Smooth muscle cell of bladder (primary cell): ENCODE results near the gene BMP8A. TPM values are rescaled to one million over a fixed set of nuclear protein-coding genes. Genes with fewer than 3 reads are reported as not detected.

Experiments
- total RNA-seq: library from RNA; depleted of rRNA; stranded (reverse); fragments of >200 nt; gene quantifications from 2 replicates; pipeline ENCODE4 v1.2.3, GENCODE V29; 2014

The BMP8A gene
- total RNA-seq, result under 0.01 and 0.28 TPM in 2 replicates

GRCh38 chr1:39491146-39491921 lies at the start of gene BMP8A:
BMP8A (plus strand) TSS chr1:39491636; CDS start chr1:39491992, 356 bp downstream.

Other genes starting within 250 kb of the BMP8A start
- 196 and 233 TPM in 2 replicates for gene PABPC4, start 85.2 kb downstream of the BMP8A start, total RNA-seq
- gene HEYL, start 148.0 kb downstream of the BMP8A start, total RNA-seq, result 0.09 TPM in 1 of 2 replicates, not detected in the other
- not detected in 2 replicates for gene NT5C1A, start 180.5 kb downstream of the BMP8A start, total RNA-seq
- gene HPCAL4, start 199.8 kb downstream of the BMP8A start, total RNA-seq, result not detected in 2 replicates
- 38.9 and 41.5 TPM in 2 replicates for gene PPIE, start 247.2 kb downstream of the BMP8A start, total RNA-seq